Stimulated activated CD4-positive, alpha-beta T cell treated with anti-CD3 and anti-CD28 coated beads, Interleukin-12 subunit alpha, Interleukin-12 subunit beta, amount 100 ng/mL, for 4 hours (primary cell): Measurements from ENCODE around the gene SLC2A6.
A peak's percentile ranks its signal among the peaks of the same experiment; 100 is the strongest.

ENCODE experiments used
- DNase-seq: peaks from one replicate; pipeline ENCODE4 v3.0.0-alpha.2; 2020

SLC2A6 gene

GRCh38 chr9:133478851-133479711 is at the start of gene SLC2A6:
TSS of gene SLC2A6 (minus strand) at chr9:133479099. CDS start at chr9:133479059, 40 bp downstream.
- DNase-seq, result peak; percentile 79

GRCh38 chr9:133528001-133528875 is 49.3 kb upstream of the SLC2A6 start:
- no peak for DNase-seq

GRCh38 chr9:133527444-133527920 is 48.6 kb upstream of the SLC2A6 start:
- no peak for DNase-seq

GRCh38 chr9:133526721-133527321 is 47.9 kb upstream of the SLC2A6 start:
- DNase-seq, result no peak

- no peak for DNase-seq
Observed at GRCh38 chr9:133525677-133526076, 46.8 kb upstream of the SLC2A6 start.

GRCh38 chr9:133524679-133525228 is 45.9 kb upstream of the SLC2A6 start, which contains the start of gene MYMK:
TSS of gene MYMK (minus strand) at chr9:133524959. CDS start at chr9:133524844, 115 bp downstream.
- no peak for DNase-seq

- no peak for DNase-seq
Observed at GRCh38 chr9:133524146-133524545, 45.2 kb upstream of the SLC2A6 start.

- DNase-seq, result no peak
Observed at GRCh38 chr9:133523106-133523505, 44.2 kb upstream of the SLC2A6 start.

- no peak for DNase-seq
Observed at GRCh38 chr9:133522073-133522910, 43.4 kb upstream of the SLC2A6 start.

- DNase-seq, result no peak
Observed at GRCh38 chr9:133521122-133522072, 42.5 kb upstream of the SLC2A6 start.

- DNase-seq, result no peak
Observed at GRCh38 chr9:133520121-133520835, 41.4 kb upstream of the SLC2A6 start.

- DNase-seq, result no peak
Observed at GRCh38 chr9:133519693-133520092, 40.8 kb upstream of the SLC2A6 start.

- DNase-seq, result no peak
Observed at GRCh38 chr9:133518706-133519449, 40.0 kb upstream of the SLC2A6 start.

- no peak for DNase-seq
Observed at GRCh38 chr9:133518200-133518599, 39.3 kb upstream of the SLC2A6 start.

GRCh38 chr9:133517711-133518110 is 38.8 kb upstream of the SLC2A6 start:
- DNase-seq, result no peak

- DNase-seq, result no peak
Observed at GRCh38 chr9:133516961-133517350, 38.1 kb upstream of the SLC2A6 start.

GRCh38 chr9:133516256-133516960 is 37.5 kb upstream of the SLC2A6 start:
- no peak for DNase-seq

- no peak for DNase-seq
Observed at GRCh38 chr9:133515615-133516255, 36.8 kb upstream of the SLC2A6 start.
